Amygdala (tissue), 56 donors: ENCODE data around the gene AGAP5.
"Not testable (repeated sequence)": the region's sequence is repeated elsewhere in the genome, so short reads cannot be mapped to it uniquely, and the experiment has no call there.

Source experiments
- DNase-seq, 56 donors: peaks; one replicate each; lab custom pipeline; 2025; lab: John Stamatoyannopoulos, UW

The AGAP5 gene

GRCh38 chr10:73662705-73663104 is 35.2 kb downstream of the AGAP5 start:
- not testable (repeated sequence) for DNase-seq

- DNase-seq = no peak
These were observed 42.0 kb downstream of the AGAP5 start, which contains the start of gene SYNPO2L for GRCh38 chr10:73655990-73656298. TSS of gene SYNPO2L (minus strand) at chr10:73656029. CDS start at chr10:73655922, 107 bp downstream.

GRCh38 chr10:73655257-73655989 is 42.5 kb downstream of the AGAP5 start:
- DNase-seq = no peak

- DNase-seq = no peak
These were observed 44.2 kb downstream of the AGAP5 start for GRCh38 chr10:73653701-73654100.

- DNase-seq = no peak
These were observed 44.7 kb downstream of the AGAP5 start for GRCh38 chr10:73653195-73653594.

- peak in 20 of 56 donors; percentile 6 to 66 (median 20) for DNase-seq
These were observed 47.2 kb downstream of the AGAP5 start for GRCh38 chr10:73650537-73651331.

GRCh38 chr10:73649876-73650536 is 47.9 kb downstream of the AGAP5 start:
- no peak for DNase-seq

- peak in 1 of 56 donors; percentile 29 for DNase-seq
These were observed 48.7 kb downstream of the AGAP5 start for GRCh38 chr10:73648975-73649829.

GRCh38 chr10:73647875-73648651 is 49.8 kb downstream of the AGAP5 start:
- peak in 17 of 56 donors; percentile 3 to 44 (median 19) for DNase-seq

GRCh38 chr10:73647211-73647874 is 50.6 kb downstream of the AGAP5 start:
- peak in 38 of 56 donors; percentile 13 to 72 (median 36) for DNase-seq

GRCh38 chr10:73646598-73647041 is 51.3 kb downstream of the AGAP5 start:
- DNase-seq = no peak

GRCh38 chr10:73645251-73645650 is 52.7 kb downstream of the AGAP5 start:
- DNase-seq = no peak

- no peak for DNase-seq
These were observed 53.1 kb downstream of the AGAP5 start for GRCh38 chr10:73644767-73645166.

- DNase-seq = peak in 38 of 56 donors; percentile 0 to 70 (median 29)
These were observed 53.7 kb downstream of the AGAP5 start for GRCh38 chr10:73644015-73644743.

GRCh38 chr10:73643362-73643761 is 54.5 kb downstream of the AGAP5 start:
- no peak for DNase-seq

- DNase-seq = no peak
These were observed 56.4 kb downstream of the AGAP5 start, which contains the start of gene MYOZ1 for GRCh38 chr10:73641328-73642060. TSS of gene MYOZ1 (minus strand) at chr10:73641474. CDS start at chr10:73640017, 1,457 bp downstream.

GRCh38 chr10:73639286-73639685 is 58.6 kb downstream of the AGAP5 start:
- DNase-seq = no peak
